ENCODE measurements around the gene S100B. TPM values are rescaled to one million over a fixed set of nuclear protein-coding genes. Genes with fewer than 3 reads are reported as not detected.
A peak's percentile ranks its signal among the peaks of the same experiment; 100 is the strongest.

S100B gene
- total and polyA plus RNA-seq, 2 donors from 2014 or later: 2.6 to 6.9 TPM

DNA sequence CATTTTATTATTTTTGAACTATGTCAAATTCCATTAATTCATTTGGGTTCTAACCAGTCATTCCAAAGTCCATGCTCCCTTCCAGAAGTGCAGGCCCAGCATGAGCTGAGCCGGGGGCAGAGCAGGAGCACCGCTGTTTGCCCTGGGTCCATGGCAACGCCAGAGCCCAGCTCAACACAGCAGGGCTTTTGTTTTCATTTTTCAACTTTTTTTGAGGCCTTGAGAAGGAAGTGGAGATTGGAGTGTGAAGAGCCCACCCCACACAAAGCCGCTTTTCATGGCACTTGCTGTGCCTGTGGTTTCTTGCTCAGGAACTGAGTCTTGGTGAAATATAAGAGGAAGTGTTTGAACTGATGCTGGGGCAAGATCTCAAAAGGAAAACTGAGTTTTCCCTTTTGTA lies 17.3 kb upstream of the S100B start:
- DNase-seq (peak in 3 of 5 donors; percentile 38 to 65 (median 57)), FAIRE-seq (no peak)
- H3K27ac ChIP-seq (ENCODE audit: low read depth in 2 of 2, low read length in 2 of 2): no peak overlapping the region

GRCh38 chr21:46621457-46622182 lies 16.7 kb upstream of the S100B start:
- no peak overlapping the region for H3K27ac ChIP-seq (ENCODE audit: low read depth in 2 of 2, low read length in 2 of 2)
- no peak for FAIRE-seq
- no peaks in the 10 kb centered on the region for H3K27me3 ChIP-seq (ENCODE audit: control insufficient read depth, insufficient read depth, low read length)

More for the DNA sequence above, 17.3 kb upstream of the S100B start:
- peaks cover 0 to 17% (median 0%) of the 10 kb centered on the region in 3 donors for H3K9me3 ChIP-seq (ENCODE audit: control insufficient read depth in 2 of 3, insufficient read depth in 1 of 3, low read length in 3 of 3)
- no peak for TF ChIP-seq CTCF (IDR thresholded peaks at IDR 0.05; ENCODE audit: borderline replicate concordance, extremely low read depth, insufficient read depth)
- H3K36me3 ChIP-seq (ENCODE audit: control insufficient read depth in 2 of 3, insufficient read depth in 3 of 3, low read length in 3 of 3): no peaks in the 10 kb centered on the region
- H3K9ac ChIP-seq (ENCODE audit: low read length in 3 of 3): no peak overlapping the region
- intact Hi-C loops (cut with DNase I): no loop called here
- no peaks in the 10 kb centered on the region for H3K27me3 ChIP-seq (ENCODE audit: control insufficient read depth, insufficient read depth, low read length)
- H3K4me3 ChIP-seq (ENCODE audit: low read length in 3 of 3): no peak overlapping the region
- no peaks in the 10 kb centered on the region for H3K4me1 ChIP-seq (ENCODE audit: control insufficient read depth in 2 of 3, insufficient read depth in 2 of 3, low read depth in 1 of 3, low read length in 3 of 3)

DNA sequence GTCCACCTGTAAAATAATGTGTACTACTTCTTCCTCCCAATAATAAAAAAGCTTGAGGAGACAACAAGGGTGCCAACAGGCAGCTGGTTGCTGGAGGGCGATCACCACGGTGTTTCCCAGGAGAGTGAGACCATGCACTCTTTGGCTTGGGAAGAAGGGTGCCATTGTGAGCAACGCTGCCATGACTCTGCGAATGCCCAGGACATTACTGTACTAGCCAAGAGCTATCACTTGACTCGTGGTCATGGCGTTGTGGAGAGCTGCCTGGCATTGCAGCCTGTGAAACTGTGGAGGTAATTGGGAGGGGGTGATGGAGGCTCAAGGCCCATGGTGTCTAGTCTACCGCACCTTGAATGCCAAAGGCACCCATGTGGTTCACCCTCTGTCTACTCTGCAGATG lies 16.0 kb upstream of the S100B start:
- FAIRE-seq (no peak), DNase-seq (no peak)
- Histone ChIP-seq H3K9me3 (ENCODE audit: control insufficient read depth in 2 of 3, insufficient read depth in 1 of 3, low read length in 3 of 3) (peaks cover 0 to 9% (median 0%) of the 10 kb centered on the region in 3 donors), H3K4me1 (ENCODE audit: control insufficient read depth in 2 of 3, insufficient read depth in 2 of 3, low read depth in 1 of 3, low read length in 3 of 3) (no peaks in the 10 kb centered on the region), H3K36me3 (ENCODE audit: control insufficient read depth in 2 of 3, insufficient read depth in 3 of 3, low read length in 3 of 3) (no peaks in the 10 kb centered on the region), H3K4me3 (ENCODE audit: low read length in 3 of 3) (no peak overlapping the region), H3K27me3 (ENCODE audit: control insufficient read depth, insufficient read depth, low read length) (no peaks in the 10 kb centered on the region), H3K27ac (ENCODE audit: low read depth in 2 of 2, low read length in 2 of 2) (no peak overlapping the region), H3K9ac (ENCODE audit: low read length in 3 of 3) (no peak overlapping the region)
- intact Hi-C loops (cut with DNase I): no loop called here
- TF ChIP-seq CTCF (IDR thresholded peaks at IDR 0.05; ENCODE audit: borderline replicate concordance, extremely low read depth, insufficient read depth): no peak

More at GRCh38 chr21:46621457-46622182, 16.7 kb upstream of the S100B start:
- Histone ChIP-seq H3K4me3 (ENCODE audit: low read length in 3 of 3) (no peak overlapping the region), H3K9ac (ENCODE audit: low read length in 3 of 3) (no peak overlapping the region), H3K36me3 (ENCODE audit: control insufficient read depth in 2 of 3, insufficient read depth in 3 of 3, low read length in 3 of 3) (no peaks in the 10 kb centered on the region), H3K4me1 (ENCODE audit: control insufficient read depth in 2 of 3, insufficient read depth in 2 of 3, low read depth in 1 of 3, low read length in 3 of 3) (no peaks in the 10 kb centered on the region), H3K9me3 (ENCODE audit: control insufficient read depth in 2 of 3, insufficient read depth in 1 of 3, low read length in 3 of 3) (peaks cover 0 to 16% (median 0%) of the 10 kb centered on the region in 3 donors)
- DNase-seq: no peak
- intact Hi-C loops (cut with DNase I): no loop called here
- no peak for TF ChIP-seq CTCF (IDR thresholded peaks at IDR 0.05; ENCODE audit: borderline replicate concordance, extremely low read depth, insufficient read depth)

All from kidney (tissue), 14 donors.